Muscle layer of duodenum (tissue), 2 donors: Measurements from ENCODE around the gene COX7B.
A peak's percentile ranks its signal among the peaks of the same experiment; 100 is the strongest.
"Not testable (repeated sequence)": the region's sequence is repeated elsewhere in the genome, so short reads cannot be mapped to it uniquely, and the experiment has no call there.

Experiments
- H3K27ac ChIP-seq: one replicate; pipeline ENCODE4 v1.7.0; 2013; ENCODE audit warnings: mild to moderate bottlenecking, low read length
- H3K27me3 ChIP-seq: one replicate; pipeline ENCODE4 v1.7.0; 2013; ENCODE audit warnings: low read depth, mild to moderate bottlenecking, control low read depth, low read length
- H3K36me3 ChIP-seq, 2 donors: one replicate each; pipeline ENCODE4 v1.7.0; 2013; ENCODE audit warnings: low read length in 2 of 2, control low read depth in 1 of 2, mild to moderate bottlenecking in 1 of 2; ENCODE audit not compliant: insufficient read depth in 2 of 2, control insufficient read depth in 1 of 2
- H3K4me1 ChIP-seq, 2 donors: one replicate each; pipeline ENCODE4 v1.7.0; 2013; ENCODE audit warnings: low read length in 2 of 2, mild to moderate bottlenecking in 2 of 2, control low read depth in 1 of 2, moderate library complexity in 1 of 2; ENCODE audit not compliant: insufficient read depth in 2 of 2, control insufficient read depth in 1 of 2
- H3K4me3 ChIP-seq, 2 donors: one replicate each; pipeline ENCODE4 v1.7.0; 2013; ENCODE audit warnings: low read length in 2 of 2, low read depth in 1 of 2, mild to moderate bottlenecking in 1 of 2
- H3K9me3 ChIP-seq, 2 donors: one replicate each; pipeline ENCODE4 v1.7.0; 2013; ENCODE audit warnings: low read length in 2 of 2, control low read depth in 1 of 2, mild to moderate bottlenecking in 1 of 2; ENCODE audit not compliant: control insufficient read depth in 1 of 2
- donor health status: healthy.

Gene COX7B, protein sequence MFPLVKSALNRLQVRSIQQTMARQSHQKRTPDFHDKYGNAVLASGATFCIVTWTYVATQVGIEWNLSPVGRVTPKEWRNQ

DNA sequence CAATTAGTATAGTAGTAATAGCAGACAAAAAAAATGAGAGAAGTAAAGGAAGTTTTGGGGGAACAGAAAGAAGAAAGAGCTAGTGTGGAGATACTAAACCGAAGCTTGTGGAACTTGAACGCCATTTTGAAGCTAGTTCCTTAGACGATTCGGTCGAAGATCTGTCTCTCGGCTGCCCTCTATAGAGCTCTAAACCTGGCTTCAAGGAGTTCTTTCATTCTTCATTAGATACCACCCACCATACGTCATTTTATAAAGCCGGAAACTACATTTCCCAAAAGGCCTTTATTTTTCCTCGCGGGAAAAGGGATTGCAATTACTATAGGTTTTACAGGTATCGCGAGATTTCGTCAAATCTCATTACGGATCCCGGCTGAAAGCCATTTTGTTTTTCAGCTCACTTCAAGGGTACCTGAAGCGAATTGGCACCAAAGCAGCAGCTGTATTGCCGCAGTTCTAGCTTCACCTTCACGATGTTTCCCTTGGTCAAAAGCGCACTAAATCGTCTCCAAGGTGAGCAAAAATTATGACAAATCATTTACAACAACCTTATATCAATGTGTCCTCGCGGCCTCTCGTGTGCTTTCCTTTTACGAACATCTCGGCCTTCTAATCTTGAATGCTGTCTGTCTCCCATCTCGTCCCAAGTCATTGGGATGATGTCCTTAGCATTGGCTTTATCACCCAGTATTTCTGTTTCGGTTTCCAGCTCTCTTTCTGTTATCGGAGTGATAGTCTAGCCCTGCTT, at the start of gene COX7B:
COX7B (plus strand) TSS at position 388 of the 748 bp plus-strand sequence; CDS start at position 474, 86 bp downstream.
- H3K4me1 ChIP-seq, result peaks cover 0 to 11% of the 10 kb centered on the region in 2 donors
- no peaks in the 10 kb centered on the region for H3K27me3 ChIP-seq
- peak within 1 kb of the TSS; percentile 73 to 99 for H3K4me3 ChIP-seq
- H3K27ac ChIP-seq, result peak within 1 kb of the TSS; percentile 99
- H3K36me3 ChIP-seq, result peaks cover 0 to 9% of the 10 kb centered on the region in 2 donors
- H3K9me3 ChIP-seq, result no peaks in the 10 kb centered on the region

DNA sequence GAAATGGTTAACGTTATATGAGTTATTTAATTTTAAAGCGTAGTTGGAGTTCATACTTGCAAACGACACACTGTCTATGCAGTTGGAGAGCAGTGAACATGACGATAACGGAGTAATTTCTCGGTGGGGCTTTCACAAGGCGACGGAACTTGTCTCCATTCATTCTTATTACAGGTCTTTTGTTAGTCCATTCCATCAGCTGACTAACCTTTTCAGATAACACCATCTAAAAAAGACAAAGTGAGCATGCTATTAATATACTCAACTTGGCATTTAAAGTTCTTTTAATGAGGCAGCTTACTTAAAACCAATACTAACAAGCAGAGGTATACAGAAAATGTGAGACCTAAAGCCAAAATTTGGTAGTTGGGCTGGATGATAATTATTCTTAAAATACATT, 23.9 kb upstream of the COX7B start:
- Histone ChIP-seq H3K27me3 (no peaks in the 10 kb centered on the region), H3K27ac (no peak overlapping the region), H3K4me3 (no peak overlapping the region), H3K4me1 (no peaks in the 10 kb centered on the region), H3K36me3 (peaks cover 0 to 5% of the 10 kb centered on the region in 2 donors), H3K9me3 (no peaks in the 10 kb centered on the region)

DNA sequence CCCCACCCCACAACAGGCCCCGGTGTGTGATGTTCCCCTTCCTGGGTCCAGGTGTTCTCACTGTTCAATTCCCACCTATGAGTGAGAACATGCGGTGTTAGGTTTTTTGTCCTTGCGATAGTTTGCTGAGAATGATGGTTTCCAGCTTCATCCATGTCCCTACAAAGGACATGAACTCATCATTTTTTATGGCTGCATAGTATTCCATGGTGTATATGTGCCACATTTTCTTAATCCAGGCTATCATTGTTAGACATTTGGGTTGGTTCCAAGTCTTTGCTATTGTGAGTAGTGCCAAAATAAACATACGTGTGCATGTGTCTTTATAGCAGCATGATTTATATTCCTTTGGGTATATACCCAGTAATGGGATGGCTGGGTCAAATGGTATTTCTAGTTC, 17.9 kb upstream of the COX7B start:
- H3K27ac ChIP-seq, H3K9me3 ChIP-seq, H3K27me3 ChIP-seq, H3K4me1 ChIP-seq, H3K4me3 ChIP-seq, H3K36me3 ChIP-seq: not testable (repeated sequence)

DNA sequence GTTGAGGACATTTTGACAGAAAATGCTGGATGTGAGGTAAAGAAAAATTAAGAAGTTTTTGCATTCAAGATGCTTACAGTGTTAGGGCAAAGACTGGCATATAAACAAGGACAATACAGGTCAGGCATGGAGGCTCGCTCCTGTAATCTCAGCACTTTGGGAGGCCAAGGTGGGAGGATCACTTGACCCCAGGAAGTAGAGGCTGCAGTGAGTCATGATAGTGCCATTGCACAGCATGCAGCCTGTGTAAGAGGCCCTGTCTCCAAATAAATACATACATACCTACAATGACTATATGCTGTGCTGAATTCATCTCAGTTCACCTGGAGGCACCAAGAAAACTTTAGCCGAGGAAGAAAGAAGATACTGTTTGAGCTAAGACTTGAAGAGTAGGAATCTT, 6.4 kb upstream of the COX7B start:
- Histone ChIP-seq H3K4me3 (no peak overlapping the region), H3K36me3 (no peaks in the 10 kb centered on the region)

DNA sequence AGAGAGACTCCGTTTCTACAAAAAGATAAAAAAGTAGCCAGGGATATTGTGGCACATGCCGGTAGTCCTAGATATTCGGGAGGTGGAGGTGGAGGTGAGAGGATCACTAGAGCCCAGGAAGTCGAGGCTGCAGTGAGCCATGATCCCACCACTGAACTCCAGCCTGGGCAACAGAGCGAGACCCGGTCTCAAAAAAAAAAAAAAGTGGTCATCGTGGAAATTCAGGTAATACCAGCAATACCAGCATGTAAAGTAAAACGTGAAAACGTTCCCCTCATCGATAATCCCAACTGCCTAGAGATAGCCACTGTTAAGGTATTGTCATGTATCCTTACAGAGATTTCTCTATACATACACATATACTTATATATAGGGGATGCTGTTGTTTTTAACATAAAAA, 5.6 kb upstream of the COX7B start:
- H3K36me3 ChIP-seq, result no peaks in the 10 kb centered on the region
- peaks cover 0 to 5% of the 10 kb centered on the region in 2 donors for H3K4me1 ChIP-seq
- peak overlapping the region; percentile 79 to 86 for H3K4me3 ChIP-seq
- no peaks in the 10 kb centered on the region for H3K9me3 ChIP-seq
- no peaks in the 10 kb centered on the region for H3K27me3 ChIP-seq
- H3K27ac ChIP-seq, result no peak overlapping the region

More for the DNA sequence above, 6.4 kb upstream of the COX7B start:
- H3K9me3 ChIP-seq, result no peaks in the 10 kb centered on the region
- H3K27ac ChIP-seq, result no peak overlapping the region
- no peaks in the 10 kb centered on the region for H3K27me3 ChIP-seq
- peaks cover 0 to 5% of the 10 kb centered on the region in 2 donors for H3K4me1 ChIP-seq

DNA sequence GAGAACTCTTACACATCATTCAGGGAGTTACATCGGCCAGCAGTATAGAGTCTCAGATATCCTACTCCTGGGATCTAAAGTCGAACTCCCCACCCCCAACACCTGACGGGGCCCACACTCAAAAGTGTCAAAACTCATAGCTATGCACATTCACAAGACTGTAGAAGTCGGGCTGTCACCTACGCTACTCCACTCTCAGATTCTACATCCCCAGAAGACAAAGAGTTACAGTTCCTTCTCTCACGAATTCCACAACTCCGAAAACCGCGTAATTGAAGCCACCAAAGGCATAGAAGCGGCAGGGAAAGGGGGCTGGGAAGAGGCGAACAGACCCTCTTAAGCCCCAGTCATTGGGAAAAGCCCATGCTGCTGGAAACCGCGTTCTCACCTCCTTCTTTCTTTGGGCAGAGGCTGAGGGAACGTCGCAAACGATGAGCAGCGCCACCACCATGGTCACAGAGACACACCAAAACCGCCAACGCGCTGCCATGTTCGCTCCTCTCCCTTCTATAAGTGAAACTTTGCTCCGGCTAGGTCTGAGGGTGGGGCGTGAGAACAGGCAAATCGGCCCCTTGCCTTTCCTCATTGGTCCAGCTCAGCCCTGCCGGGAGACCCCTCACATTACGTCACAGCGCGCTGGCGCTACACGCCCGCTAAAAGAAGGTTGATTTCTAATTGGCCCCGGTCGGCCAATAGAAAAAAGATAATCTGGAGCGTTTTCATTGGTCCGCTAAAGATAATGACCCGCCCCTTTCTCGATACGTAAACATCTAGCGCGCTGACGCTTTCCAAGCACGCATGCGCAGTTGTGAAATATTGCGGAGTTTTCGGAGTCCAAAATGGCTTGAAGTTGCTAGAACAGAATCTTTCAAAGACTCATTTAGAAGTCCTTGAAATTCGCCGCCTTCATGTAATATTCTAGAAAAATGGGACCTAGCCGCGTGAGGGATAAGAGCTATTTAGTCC, 4.1 kb upstream of the COX7B start, which contains the start of gene MAGT1:
MAGT1 (minus strand) TSS at position 515 of the 966 bp plus-strand sequence; CDS start at position 490, 25 bp downstream.
- peak within 1 kb of the TSS; percentile 79 to 86 for H3K4me3 ChIP-seq
- peaks cover 0 to 5% of the 10 kb centered on the region in 2 donors for H3K4me1 ChIP-seq
- peak within 1 kb of the TSS; percentile 99 for H3K27ac ChIP-seq
- H3K36me3 ChIP-seq, result no peaks in the 10 kb centered on the region
- H3K27me3 ChIP-seq, result no peaks in the 10 kb centered on the region
- no peaks in the 10 kb centered on the region for H3K9me3 ChIP-seq

DNA sequence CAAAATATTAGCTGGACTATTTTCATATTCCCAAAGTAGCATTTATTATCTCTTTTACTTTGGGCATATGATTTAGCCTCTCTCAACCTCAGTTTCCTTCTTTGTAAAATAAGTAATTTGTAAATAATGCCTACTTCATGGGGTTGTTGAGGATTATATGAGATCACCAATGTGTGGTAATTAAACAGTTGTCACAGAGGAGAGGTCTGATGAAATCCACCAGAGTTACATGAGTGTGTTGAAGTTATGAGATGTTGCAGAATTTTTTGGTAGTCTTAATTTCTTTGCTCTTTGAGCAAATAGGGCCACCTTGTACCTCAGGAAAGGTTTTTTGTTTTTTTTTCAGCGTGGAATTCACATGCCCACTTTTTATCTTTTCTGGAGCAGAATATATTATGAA, 1.4 kb downstream of the COX7B start:
- no peaks in the 10 kb centered on the region for H3K9me3 ChIP-seq
- H3K4me1 ChIP-seq, result peaks cover 0 to 11% of the 10 kb centered on the region in 2 donors
- H3K36me3 ChIP-seq, result peaks cover 0 to 9% of the 10 kb centered on the region in 2 donors
- H3K27ac ChIP-seq, result peak overlapping the region; percentile 99
- H3K4me3 ChIP-seq, result peak overlapping the region; percentile 73 to 99
- no peaks in the 10 kb centered on the region for H3K27me3 ChIP-seq

DNA sequence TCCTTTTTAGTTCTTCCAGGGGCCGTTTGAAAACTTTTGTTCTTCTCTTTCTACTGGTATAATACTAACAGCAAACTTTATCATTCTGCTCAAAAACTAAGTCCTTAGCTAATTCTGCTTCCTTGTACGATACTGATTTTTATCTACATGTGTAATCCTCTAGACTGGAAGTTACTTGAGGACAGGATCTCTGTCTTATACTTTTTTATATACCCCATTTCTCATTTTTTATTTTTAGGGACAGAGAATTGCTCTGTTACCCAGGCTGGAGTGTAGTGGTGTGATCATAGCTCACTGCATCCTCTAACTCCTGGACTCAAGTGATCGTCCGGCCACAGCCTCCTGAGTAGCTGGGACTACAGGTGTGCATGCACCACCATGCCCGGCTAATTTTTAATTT, 2.2 kb downstream of the COX7B start:
- no peaks in the 10 kb centered on the region for H3K9me3 ChIP-seq
- H3K27me3 ChIP-seq, result no peaks in the 10 kb centered on the region
- peaks cover 0 to 11% of the 10 kb centered on the region in 2 donors for H3K4me1 ChIP-seq
- H3K4me3 ChIP-seq, result peak overlapping the region in 1 of 2 donors; percentile 99
- H3K36me3 ChIP-seq, result peaks cover 0 to 9% of the 10 kb centered on the region in 2 donors
- H3K27ac ChIP-seq, result no peak overlapping the region

DNA sequence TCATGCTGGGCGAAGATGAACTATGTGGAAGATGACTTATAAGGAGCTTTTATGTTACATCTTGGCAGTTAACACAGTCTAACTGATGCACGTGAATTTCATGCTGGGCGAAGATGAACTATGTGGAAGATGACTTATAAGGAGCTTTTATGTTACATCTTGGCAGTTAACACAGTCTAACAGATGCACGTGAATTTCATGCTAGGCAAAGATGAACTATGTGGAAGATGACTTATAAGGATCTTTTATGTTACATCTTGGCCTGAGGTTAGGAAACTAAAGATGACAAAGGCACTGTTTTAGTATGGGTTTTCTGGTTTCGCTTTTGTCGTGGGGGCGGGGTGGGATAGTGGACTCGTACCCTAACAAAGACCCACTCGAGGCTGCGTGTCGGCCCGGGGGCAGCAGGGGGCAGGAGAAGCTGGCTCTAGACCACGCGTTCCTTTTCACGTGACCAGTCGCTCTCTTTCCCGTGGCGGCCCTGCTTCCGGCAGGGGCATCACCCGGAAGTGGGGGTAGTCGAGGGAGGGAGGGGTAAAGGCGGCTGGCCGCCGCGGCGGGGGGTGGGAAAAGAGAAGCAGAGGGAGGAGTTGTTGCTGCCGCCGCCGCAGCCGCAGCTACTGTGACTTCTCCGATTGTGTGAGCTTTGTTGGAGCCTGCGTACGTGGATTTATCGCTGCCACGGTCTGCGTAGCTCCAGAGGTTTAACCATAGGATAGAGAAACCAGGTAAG, 11.0 kb downstream of the COX7B start, which contains the start of gene ATP7A:
ATP7A (plus strand) TSS at position 586 of the 733 bp plus-strand sequence. CDS start 60,949 bp downstream, outside the sequence.
- Histone ChIP-seq H3K27me3 (no peaks in the 10 kb centered on the region), H3K4me3 (peak within 1 kb of the TSS; percentile 73 to 88), H3K9me3 (no peaks in the 10 kb centered on the region), H3K36me3 (no peaks in the 10 kb centered on the region), H3K4me1 (peaks cover 0 to 8% of the 10 kb centered on the region in 2 donors), H3K27ac (peak within 1 kb of the TSS; percentile 90)

DNA sequence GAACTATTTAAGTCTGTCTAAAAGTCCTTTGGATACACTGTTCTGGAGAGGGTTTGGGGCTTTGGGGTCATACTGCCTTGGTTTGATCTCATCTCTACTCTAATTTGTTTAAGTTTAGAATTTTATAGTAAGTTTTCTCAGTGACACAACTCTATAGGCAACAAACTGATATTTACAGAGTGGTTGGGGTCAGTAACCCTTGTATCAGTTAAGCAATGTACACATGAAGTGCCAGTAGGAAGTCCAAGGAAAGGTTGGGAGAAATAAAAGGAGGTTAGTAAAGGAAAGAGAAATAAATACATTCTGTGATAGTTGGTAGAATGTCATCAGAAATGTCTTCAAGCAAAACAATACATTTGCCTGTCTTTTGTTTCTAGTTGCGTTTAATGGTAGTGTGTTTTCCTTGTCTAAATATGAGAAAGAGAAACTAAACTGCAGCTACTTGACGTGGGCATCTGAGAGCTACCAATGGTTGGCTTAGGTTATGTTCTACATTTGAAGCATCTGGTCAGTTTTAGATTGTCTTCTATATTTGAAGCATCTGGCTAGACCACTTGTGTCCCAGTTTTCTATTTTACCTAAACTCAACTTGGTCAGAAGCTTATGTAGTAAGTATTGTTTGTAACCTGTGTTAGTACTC, 18.1 kb downstream of the COX7B start:
- Histone ChIP-seq H3K36me3 (no peaks in the 10 kb centered on the region), H3K4me1 (peaks cover 0 to 5% of the 10 kb centered on the region in 2 donors), H3K27me3 (no peaks in the 10 kb centered on the region), H3K27ac (no peak overlapping the region), H3K4me3 (no peak overlapping the region), H3K9me3 (no peaks in the 10 kb centered on the region)
